Mucosa of stomach (tissue), 1 donor: ENCODE data around the gene NBEA.

Experiments used
- H3K27me3 ChIP-seq: one replicate; pipeline ENCODE4 v1.7.0; 2013; ENCODE audit warnings: mild to moderate bottlenecking, low read length; ENCODE audit not compliant: control insufficient read depth, insufficient read depth
- H3K36me3 ChIP-seq: one replicate; pipeline ENCODE4 v1.7.0; 2013; ENCODE audit warnings: low read length; ENCODE audit not compliant: control insufficient read depth, insufficient read depth
- H3K4me1 ChIP-seq: one replicate; pipeline ENCODE4 v1.7.0; 2013; ENCODE audit warnings: mild to moderate bottlenecking, low read length; ENCODE audit not compliant: control insufficient read depth, insufficient read depth
- H3K4me3 ChIP-seq: one replicate; pipeline ENCODE4 v1.7.0; 2013; ENCODE audit warnings: low read length
- H3K9ac ChIP-seq: one replicate; pipeline ENCODE4 v1.7.0; 2013; ENCODE audit warnings: mild to moderate bottlenecking, low read length, moderate library complexity
- H3K9me3 ChIP-seq: one replicate; pipeline ENCODE4 v1.7.0; 2013; ENCODE audit warnings: mild to moderate bottlenecking, low read length, moderate library complexity; ENCODE audit not compliant: control insufficient read depth
- donor health status: Pancreatic carcinoma.

The NBEA gene

DNA sequence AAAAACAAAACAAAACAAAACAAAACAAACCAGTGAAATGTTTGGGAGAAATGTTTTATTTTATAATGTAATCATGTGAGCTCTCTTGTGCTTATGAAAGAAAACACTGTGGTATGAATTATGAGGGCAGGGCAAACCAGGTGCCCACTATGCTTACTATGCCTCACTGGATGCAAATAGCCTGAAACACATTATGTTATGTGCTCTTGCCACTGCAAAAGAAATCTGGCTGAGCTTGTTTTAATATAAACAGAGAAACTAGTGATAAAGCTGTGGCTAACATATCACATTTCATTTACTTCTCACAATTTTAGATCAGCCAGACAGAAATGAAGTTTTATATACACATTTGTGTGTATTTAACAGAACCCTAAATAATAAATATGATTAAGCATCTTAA lies 8.7 kb upstream of the NBEA start:
- Histone ChIP-seq H3K4me1 (no peaks in the 10 kb centered on the region), H3K9me3 (no peaks in the 10 kb centered on the region), H3K27me3 (no peaks in the 10 kb centered on the region), H3K36me3 (no peaks in the 10 kb centered on the region), H3K4me3 (no peak overlapping the region), H3K9ac (no peak overlapping the region)

DNA sequence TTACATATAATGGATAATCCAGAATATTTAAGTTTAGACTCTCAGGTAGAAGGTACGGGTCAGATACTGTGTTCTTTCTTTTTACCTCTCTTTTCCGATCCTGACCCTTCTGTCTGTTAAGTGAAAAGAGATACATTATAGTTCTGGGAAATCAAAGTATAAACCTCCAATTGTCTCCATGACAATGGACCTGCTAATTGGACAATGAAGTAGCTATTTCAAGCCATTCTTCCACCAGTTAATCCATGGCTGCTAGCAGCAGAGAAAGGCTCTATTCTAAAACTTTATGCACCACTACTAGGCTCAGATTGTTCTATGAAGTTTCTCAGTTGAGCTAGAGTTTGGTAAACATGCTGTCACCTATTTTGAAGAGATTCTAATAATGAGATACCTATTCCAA lies 8.3 kb upstream of the NBEA start:
- H3K9me3 ChIP-seq, result no peaks in the 10 kb centered on the region
- no peak overlapping the region for H3K9ac ChIP-seq
- H3K27me3 ChIP-seq, result no peaks in the 10 kb centered on the region
- no peaks in the 10 kb centered on the region for H3K4me1 ChIP-seq
- no peak overlapping the region for H3K4me3 ChIP-seq
- no peaks in the 10 kb centered on the region for H3K36me3 ChIP-seq

DNA sequence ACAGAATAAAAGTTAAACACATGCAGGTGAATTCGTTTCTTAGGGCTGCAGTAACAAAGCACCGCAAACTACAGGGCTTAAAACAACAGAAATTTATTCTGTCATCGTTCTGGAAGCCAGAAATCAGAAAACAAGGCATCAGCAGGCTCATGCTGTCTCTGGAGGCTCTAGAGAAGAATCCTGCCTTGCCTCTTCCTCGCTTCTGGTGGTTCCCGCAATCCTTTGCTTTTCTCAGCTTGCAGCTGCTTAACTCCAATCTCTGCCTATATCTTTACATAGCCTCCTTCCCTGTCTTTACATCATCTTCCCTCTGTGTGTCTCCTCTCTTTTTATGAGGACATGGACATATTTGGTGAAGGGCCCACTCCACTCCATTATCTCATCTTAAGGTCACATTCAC lies 6.2 kb upstream of the NBEA start:
- Histone ChIP-seq H3K4me3 (no peak overlapping the region), H3K9me3 (no peaks in the 10 kb centered on the region), H3K9ac (no peak overlapping the region), H3K4me1 (no peaks in the 10 kb centered on the region), H3K27me3 (no peaks in the 10 kb centered on the region), H3K36me3 (no peaks in the 10 kb centered on the region)

DNA sequence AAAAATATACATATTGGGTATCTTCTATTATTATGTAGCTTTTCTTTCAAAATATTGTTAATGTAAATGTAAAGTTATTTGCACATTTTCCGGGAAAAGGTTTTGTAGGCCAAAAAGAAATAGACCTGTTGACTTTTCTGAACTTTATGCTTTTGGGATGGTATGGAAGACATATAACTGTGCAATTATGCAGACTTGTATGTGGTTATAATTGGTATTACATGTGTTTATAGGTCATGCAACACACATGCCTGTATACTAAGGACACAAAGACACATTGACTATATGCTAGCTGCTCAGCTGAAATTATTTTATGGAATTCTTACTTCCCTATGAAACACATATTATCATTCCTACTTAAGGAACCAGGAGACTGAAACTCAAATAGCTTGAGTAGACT lies 2.3 kb upstream of the NBEA start:
- H3K36me3 ChIP-seq, result no peaks in the 10 kb centered on the region
- no peak overlapping the region for H3K4me3 ChIP-seq
- peaks cover 15% of the 10 kb centered on the region for H3K27me3 ChIP-seq
- H3K9ac ChIP-seq, result no peak overlapping the region
- no peaks in the 10 kb centered on the region for H3K9me3 ChIP-seq
- no peaks in the 10 kb centered on the region for H3K4me1 ChIP-seq

DNA sequence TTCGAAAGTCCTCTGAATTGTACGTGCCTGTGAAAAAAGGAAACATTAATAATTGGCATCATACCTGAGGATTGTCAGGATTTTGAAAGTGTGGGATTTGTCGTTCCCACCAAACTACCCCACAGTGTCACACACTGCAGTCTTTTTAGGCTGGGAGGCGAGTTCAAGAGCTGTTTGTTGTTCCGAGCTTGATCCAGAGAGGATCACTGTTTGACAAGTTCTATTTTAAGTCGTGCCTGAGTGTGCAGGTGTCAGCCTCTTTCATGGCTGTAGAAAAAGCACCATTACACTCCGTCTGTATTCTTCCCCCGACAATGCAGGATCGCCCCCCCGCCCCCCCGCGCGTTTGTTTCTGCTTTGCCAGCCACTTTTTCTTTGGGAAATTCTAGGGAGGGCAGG lies 635 bp upstream of the NBEA start:
- Histone ChIP-seq H3K9me3 (no peaks in the 10 kb centered on the region), H3K27me3 (peaks cover 15% of the 10 kb centered on the region), H3K4me1 (no peaks in the 10 kb centered on the region), H3K9ac (peak overlapping the region; percentile 30), H3K4me3 (no peak overlapping the region), H3K36me3 (no peaks in the 10 kb centered on the region)

DNA sequence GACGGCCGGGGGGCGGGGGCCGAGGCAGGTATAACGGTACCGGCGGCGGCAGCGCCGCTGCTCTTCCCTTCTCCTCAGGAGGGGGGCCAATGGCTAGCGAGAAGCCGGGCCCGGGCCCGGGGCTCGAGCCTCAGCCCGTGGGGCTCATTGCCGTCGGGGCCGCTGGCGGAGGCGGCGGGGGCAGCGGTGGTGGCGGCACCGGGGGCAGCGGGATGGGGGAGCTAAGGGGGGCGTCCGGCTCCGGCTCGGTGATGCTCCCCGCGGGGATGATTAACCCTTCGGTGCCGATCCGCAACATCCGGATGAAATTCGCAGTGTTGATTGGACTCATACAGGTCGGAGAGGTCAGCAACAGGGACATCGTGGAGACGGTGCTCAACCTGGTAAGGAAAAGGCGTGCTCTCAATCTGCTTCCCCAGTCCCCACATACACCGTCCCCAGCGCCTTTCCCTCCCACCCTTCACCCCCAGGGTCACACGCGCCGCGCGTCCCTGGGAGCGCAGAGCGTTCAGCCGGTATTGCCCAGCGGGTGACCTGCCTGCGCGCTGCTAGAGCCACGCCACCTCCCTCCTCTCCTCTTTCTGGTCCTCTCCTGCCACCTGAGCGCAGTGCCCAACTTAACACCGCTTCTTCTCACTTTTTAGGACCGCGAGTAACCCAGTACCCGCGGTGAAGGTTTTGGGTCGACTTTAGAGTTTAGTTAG lies 814 bp downstream of the NBEA start:
- Histone ChIP-seq H3K4me1 (no peaks in the 10 kb centered on the region), H3K27me3 (peaks cover 15% of the 10 kb centered on the region), H3K36me3 (no peaks in the 10 kb centered on the region), H3K9me3 (no peaks in the 10 kb centered on the region), H3K9ac (peak overlapping the region; percentile 33), H3K4me3 (peak overlapping the region; percentile 22)

DNA sequence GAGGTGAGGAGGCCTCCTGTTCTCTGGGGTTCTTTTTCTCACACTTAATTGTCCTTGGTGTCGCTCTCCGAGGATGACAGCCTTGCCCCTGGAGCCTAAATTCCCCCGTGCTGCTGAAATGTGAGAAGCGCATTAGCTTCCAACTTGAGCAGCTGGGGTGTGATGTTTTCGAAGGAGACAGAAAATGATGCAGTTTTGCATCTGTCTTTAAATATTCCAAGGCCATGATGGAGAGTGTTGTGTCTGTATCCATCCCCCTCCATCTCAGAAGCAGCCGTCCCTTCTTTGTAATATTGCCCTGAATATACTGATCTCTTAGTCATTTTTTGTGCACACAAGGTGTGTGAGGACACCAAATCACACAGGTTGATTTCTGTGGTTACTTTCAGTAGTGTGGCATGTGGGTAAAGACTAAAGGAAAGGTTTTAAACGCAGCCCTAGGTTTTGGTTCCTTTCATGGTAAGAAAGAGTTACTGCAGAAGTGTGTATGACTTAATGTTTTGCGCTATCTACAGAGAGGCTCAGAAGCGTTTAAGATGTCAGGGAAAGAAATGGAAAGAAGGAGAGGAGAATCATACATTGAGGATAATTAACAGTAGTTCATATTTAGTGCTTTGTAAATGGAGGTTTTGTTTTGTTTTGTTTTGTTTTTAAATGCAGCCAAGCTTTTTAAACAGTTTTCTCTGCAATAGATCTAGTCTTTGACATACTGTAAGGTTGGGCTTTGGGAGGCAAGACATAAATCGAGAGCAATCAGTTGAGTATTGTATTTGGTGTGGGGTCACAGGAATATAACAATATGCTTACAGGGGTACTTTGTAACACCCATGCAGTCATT lies 1.6 kb downstream of the NBEA start:
- Histone ChIP-seq H3K27me3 (peaks cover 15% of the 10 kb centered on the region), H3K9ac (peak overlapping the region; percentile 33), H3K36me3 (no peaks in the 10 kb centered on the region), H3K4me1 (no peaks in the 10 kb centered on the region), H3K4me3 (peak overlapping the region; percentile 22), H3K9me3 (no peaks in the 10 kb centered on the region)

DNA sequence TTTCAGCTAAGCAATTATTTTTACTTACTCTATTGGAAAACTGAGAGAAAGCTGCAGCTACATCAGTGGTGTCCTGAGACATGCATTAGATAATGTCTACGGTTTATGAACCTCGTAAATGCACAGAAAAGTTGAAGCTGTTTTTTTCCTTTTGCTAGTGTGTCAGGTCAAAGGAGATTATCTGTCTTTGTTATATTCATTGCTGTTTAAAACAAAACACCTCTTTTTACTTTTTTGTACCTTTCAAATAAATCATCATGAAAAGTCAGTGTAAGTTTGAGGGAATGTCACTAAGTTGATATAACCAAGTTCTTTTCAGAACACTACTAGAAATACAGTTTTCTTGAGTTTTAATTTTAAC lies 2.2 kb downstream of the NBEA start:
- Histone ChIP-seq H3K36me3 (no peaks in the 10 kb centered on the region), H3K9ac (no peak overlapping the region), H3K4me1 (no peaks in the 10 kb centered on the region), H3K27me3 (peaks cover 15% of the 10 kb centered on the region), H3K4me3 (no peak overlapping the region), H3K9me3 (no peaks in the 10 kb centered on the region)

DNA sequence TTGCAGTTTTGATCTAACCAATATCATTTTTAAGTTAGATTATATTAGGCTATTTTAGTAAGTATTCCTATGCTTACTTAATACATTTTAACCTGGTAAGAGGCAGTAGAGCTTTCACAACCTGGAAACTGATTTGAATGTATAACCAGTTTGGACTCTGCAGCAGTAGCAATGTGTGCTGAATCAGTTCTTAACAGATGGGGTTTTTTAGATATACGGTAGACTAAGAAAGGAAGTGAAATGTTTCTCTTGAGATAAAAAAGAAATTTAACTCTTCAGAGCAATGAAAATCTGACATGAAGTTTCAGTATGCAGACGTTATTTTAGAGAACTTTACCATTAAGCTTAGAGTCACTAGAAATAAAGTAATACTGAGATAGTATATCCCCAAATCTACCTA lies 2.7 kb downstream of the NBEA start:
- Histone ChIP-seq H3K9me3 (no peaks in the 10 kb centered on the region), H3K4me3 (no peak overlapping the region), H3K9ac (no peak overlapping the region), H3K27me3 (peaks cover 15% of the 10 kb centered on the region), H3K36me3 (no peaks in the 10 kb centered on the region), H3K4me1 (no peaks in the 10 kb centered on the region)

DNA sequence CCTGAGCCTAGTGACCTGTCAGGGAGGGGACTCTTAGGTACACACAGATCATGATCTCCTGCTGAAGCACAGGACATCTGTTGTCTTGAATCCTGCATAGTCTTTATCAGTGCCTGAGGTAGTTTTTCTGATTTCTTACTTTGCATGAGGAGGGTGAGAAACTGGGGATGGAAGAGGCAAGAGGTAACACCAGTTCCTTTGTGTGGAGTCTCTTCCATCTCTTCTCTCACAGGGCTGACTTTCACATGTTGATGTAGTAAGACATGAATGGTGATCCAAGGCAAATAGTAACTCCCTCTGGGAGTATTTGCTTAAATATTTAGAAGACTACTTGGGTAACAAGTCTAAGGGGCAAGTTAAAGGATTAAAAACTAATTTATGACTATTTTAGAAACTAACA lies 9.5 kb downstream of the NBEA start:
- H3K27me3 ChIP-seq, result no peaks in the 10 kb centered on the region
- H3K9ac ChIP-seq, result no peak overlapping the region
- no peaks in the 10 kb centered on the region for H3K4me1 ChIP-seq
- H3K36me3 ChIP-seq, result no peaks in the 10 kb centered on the region
- no peaks in the 10 kb centered on the region for H3K9me3 ChIP-seq
- no peak overlapping the region for H3K4me3 ChIP-seq

DNA sequence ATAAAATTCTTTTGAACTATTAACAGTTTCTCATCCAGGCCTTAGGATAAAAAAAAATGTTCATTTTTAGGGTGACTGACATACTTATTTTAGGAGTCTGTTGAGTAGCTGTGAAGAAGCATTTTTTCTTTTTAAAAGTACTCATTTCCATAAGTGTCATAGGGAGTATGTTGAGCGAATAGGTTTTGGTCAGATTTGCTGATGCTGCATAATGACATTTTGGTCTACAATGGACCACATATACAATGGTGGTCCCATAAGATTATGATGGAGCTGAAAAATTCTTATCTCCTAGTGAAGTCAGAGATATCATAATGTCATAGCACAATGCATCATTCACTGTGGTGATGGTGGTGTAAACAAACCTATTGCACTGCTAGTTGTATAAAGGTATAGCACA lies 17.4 kb downstream of the NBEA start:
- Histone ChIP-seq H3K27me3 (no peaks in the 10 kb centered on the region), H3K9me3 (no peaks in the 10 kb centered on the region), H3K4me3 (no peak overlapping the region), H3K9ac (no peak overlapping the region), H3K36me3 (no peaks in the 10 kb centered on the region), H3K4me1 (no peaks in the 10 kb centered on the region)

DNA sequence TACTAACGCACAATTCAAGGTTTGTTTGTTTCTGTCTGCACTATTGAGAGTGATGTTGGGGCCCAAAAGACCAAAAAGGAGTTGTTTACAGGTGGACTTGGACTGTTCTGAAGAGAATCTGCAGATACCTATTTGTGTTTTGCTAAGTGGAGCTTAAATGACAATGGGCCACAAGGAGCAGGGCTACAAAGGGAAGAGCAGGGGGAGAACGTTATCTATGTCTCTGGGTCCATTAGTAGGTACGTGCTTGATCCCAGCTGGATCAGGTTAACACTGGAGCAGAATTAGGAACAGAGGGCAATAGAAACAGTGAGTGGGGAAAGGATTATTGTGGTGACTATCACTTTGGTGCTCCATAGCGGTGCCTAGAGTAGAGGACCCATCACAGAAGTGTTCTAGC lies 22.5 kb downstream of the NBEA start:
- H3K36me3 ChIP-seq, result no peaks in the 10 kb centered on the region
- H3K4me1 ChIP-seq, result no peaks in the 10 kb centered on the region
- no peak overlapping the region for H3K9ac ChIP-seq
- no peak overlapping the region for H3K4me3 ChIP-seq
- no peaks in the 10 kb centered on the region for H3K27me3 ChIP-seq
- H3K9me3 ChIP-seq, result no peaks in the 10 kb centered on the region
